Measurements from ENCODE around the gene CST1.
"Not testable (repeated sequence)": the region's sequence is repeated elsewhere in the genome, so short reads cannot be mapped to it uniquely, and the experiment has no call there.

The CST1 gene, protein sequence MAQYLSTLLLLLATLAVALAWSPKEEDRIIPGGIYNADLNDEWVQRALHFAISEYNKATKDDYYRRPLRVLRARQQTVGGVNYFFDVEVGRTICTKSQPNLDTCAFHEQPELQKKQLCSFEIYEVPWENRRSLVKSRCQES

GRCh38 chr20:23750786-23751185, at the start of gene CST1:
Gene CST1 (minus strand): TSS chr20:23750935. CDS start chr20:23750866, 69 bp downstream.
- not testable (repeated sequence) for DNase-seq (ENCODE audit: low read depth)

GRCh38 chr20:23799216-23799847, 48.6 kb upstream of the CST1 start:
- DNase-seq (ENCODE audit: low read depth) = not testable (repeated sequence)

DNA sequence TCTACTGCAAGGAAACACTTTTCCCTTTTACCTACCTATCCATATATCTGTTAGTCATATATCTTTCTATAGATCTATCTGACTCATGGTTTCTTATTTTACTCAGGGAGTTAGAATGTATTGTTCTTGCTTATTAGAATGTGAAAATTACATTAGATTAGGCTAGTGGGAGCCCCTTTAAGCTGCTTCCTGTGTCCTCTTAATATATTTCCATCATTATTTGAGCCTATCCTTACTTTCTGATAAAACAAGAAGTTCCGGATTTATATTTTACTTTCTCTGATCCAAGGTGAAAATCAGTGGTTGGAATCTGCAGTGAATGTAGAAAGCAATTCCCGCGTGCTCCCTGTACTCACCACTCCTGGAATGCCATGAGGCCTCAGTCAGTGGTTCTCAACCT, 44.8 kb upstream of the CST1 start:
- DNase-seq (ENCODE audit: low read depth) = no peak

DNA sequence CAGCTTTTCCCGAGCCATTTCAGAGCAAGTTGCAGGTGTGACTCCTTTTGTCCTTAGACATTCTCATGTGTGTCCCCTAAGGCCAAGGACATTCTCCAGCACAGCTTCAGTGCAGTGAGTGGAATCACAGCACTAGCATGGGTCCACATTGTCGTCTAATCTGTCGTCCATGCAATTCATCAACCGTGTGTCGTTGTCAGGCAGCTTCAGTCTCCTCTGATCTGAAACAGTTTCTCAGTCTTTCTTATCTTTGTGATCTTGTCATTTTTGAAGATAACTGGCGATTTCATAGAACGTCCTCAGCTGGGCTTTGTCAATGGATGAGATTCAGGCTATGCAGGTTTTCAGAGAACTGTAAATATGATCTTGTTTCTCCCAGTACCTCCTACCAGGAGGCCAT, 44.1 kb upstream of the CST1 start:
- DNase-seq (ENCODE audit: low read depth) = no peak

DNA sequence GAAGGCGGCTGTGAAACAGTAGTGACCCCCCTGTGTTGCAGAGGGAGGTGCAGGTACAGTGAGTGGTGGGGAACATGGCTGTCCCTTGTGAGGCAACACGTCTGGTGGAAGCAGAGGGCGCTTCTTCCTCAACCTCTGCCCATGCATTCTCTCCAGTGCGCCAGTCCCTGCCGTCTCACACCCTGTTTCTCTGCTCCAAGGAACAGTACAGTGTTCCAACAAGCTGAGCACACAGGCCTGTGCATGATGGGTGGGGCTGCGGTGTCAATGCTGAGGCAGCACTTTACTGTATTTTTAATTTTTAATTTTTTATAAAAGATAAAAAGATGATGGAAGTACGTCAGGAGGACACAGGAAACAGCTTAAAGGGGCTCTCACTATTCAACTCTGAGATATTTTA, 43.3 kb upstream of the CST1 start:
- DNase-seq (ENCODE audit: low read depth) = no peak

- no peak for DNase-seq (ENCODE audit: low read depth)
Observed at GRCh38 chr20:23783447-23783846, 32.7 kb upstream of the CST1 start.

GRCh38 chr20:23782366-23782983, 31.7 kb upstream of the CST1 start:
- DNase-seq (ENCODE audit: low read depth) = no peak

- not testable (repeated sequence) for DNase-seq (ENCODE audit: low read depth)
Observed at GRCh38 chr20:23778676-23779075, 27.9 kb upstream of the CST1 start.

- DNase-seq (ENCODE audit: low read depth) = not testable (repeated sequence)
Observed at GRCh38 chr20:23777380-23777779, 26.6 kb upstream of the CST1 start.

DNA sequence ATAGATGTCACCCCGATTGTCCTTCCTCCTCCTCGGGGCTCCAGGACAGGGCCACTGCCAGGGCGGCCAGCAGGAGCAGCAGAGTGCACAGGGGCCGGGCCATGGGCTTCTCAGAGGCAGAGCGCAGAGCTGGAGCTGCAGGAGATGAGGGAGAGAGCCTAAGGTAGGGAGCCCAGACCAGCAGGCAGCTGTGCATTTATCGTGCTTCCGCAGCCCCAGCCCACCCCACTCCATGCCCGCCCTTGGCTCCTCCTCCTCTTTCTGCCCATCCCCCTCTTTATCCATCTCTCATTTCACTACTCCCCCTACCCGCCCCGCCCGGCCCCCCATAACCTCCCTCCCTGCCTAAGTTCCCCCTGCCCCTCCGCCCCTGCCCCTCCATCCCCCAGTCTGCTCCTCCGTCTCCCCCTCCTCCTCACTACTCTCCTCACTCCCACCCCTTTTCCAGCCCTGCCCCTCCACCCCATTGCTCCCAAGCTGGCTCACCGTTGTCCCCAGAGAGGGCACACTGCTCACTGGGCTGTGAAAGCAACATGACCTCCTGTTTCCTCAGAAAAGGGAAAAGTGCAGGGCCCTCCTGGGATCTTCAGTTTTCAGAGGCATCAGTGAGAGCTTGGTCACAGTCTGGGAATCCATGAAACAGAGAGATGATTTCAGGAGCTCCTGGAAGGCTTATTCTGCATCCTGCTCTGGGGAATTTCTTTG, 25.5 kb upstream of the CST1 start:
- no peak for DNase-seq (ENCODE audit: low read depth)

GRCh38 chr20:23774081-23774480, 23.3 kb upstream of the CST1 start:
- no peak for DNase-seq (ENCODE audit: low read depth)

DNA sequence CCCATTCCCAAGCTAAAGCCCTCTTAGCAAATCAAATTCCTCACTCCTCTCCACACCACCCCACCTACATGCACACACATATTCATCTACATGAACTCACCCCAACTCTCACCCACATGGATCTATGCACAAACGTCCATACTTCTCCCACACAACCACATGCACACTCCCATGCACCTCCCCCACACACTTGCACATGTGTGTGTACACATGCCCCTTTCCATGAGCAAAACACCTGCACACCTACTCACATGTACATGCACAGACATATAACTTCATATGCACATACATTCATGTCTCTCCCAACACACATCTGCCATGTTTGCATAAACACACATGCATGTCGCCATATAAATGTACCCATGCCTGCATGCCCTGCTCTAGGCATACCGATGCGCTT, 22.8 kb upstream of the CST1 start:
- DNase-seq (ENCODE audit: low read depth) = no peak

GRCh38 chr20:23773127-23773526, 22.4 kb upstream of the CST1 start:
- DNase-seq (ENCODE audit: low read depth) = no peak

DNA sequence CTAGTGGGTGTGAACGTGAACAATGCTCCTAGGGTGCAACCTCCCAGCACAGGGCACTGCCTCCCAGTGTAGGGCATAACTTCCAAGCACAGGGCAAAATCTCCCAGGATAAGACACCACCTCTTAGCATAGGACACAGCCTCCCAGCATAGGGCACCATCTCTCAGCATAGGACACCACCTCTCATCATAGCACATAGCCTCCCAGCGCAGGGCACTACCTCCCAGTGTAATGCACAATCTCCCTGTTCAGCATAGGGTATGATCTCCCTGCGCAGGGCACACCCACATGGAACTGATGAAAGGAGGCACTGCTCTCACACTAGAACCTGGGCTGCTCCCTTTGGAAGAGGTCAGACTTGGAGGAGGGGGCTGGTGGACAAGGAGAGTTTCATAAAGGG, 21.3 kb upstream of the CST1 start:
- no peak for DNase-seq (ENCODE audit: low read depth)

DNA sequence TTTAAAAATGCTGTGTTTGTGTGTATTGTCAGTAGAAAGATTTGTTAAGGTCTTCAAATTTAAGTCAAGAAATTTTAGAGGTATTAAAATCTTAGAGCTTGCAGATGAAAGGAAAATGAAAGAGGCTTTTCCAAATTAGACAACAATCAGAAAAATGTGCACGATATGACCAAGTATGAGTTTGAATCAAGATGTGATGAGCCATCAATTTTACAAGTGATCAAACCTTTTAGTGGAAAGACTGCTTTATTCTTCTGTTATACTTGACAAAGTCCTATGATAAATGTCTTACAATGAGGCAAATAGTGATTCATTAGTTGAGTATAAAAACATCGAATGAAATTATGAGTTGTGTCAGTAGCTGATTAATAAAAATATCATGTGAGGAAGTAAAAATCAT, 19.6 kb upstream of the CST1 start:
- no peak for DNase-seq (ENCODE audit: low read depth)

GRCh38 chr20:23768520-23768919, 17.8 kb upstream of the CST1 start:
- DNase-seq (ENCODE audit: low read depth) = not testable (repeated sequence)

DNA sequence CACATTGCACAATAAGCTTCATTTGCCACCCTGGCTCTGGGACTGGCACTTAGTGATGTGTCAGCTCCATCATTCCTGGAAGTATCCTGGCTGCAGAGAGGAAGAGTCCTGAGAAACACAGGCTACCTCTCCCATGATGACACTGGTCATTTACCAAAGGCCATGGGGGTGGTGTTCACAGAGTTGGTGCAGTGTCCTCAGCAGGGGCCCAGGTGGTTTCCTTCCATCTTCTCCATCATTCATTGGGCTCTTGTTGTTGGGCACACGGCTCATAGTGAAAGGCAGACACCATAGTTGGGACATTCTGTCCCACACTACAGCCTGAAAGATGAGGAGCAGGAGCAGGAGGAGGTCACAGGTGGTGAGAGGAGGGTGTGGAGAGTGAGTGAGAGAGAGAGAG, 15.8 kb upstream of the CST1 start:
- no peak for DNase-seq (ENCODE audit: low read depth)

DNA sequence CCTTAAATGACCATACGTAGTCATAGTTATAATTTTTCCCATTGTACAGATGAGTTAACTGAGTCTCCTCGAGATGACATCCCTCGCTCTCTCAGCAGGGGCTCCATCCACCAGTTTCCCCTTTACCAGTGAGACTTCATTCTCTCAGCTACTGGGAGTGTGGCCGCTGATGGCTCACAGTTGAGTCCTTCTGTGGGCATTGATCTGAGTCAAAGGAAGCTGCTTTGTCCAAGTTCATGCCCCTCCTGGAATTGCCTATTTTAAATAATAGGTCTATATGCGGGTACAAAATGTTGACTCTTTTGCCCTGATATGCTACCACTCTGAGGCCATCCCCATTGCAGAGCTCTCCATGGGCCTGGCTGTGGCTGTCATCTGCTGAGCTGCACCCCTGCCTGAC, 14.8 kb upstream of the CST1 start:
- no peak for DNase-seq (ENCODE audit: low read depth)

- not testable (repeated sequence) for DNase-seq (ENCODE audit: low read depth)
Observed at GRCh38 chr20:23764630-23765029, 13.9 kb upstream of the CST1 start.

DNA sequence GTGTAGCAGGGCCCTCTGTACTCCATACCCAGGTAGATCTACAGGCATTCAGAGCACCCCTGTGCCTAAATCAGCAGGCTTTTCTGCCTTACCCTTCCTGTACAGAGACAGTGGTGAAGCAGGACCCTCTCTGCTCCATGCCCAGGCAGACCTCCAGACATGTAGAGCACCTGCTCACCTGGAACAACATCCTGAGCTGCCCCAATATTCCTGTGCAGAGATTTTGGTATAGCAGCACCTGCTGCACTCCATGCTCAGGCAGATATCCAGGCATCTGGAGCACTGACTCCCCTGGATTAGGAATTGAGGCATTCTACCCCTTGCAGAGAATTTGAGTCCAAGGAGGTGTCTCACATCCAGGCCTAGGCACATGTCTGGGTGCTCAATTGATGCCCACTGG, 12.6 kb upstream of the CST1 start:
- no peak for DNase-seq (ENCODE audit: low read depth)

GRCh38 chr20:23759306-23759940, 8.7 kb upstream of the CST1 start:
- DNase-seq (ENCODE audit: low read depth) = no peak

DNA sequence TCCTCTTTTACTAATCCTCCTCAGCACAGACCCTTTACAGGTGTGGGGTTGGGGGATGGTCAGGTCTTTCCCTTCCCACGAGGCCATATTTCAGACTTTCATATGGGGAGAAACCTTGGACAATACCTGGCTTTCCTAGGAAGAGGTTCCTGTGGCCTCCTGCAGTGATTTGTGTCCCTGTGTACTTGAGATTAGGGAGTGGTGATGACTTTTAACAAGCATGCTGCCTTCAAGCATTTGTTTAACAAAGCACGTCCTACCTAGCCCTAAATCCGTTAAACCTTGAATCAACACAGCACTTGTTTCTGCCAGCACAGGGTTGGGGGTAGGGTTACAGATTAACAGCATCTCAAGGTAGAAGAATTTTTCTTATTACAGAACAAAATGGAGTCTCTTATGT, 6.1 kb upstream of the CST1 start:
- not testable (repeated sequence) for DNase-seq (ENCODE audit: low read depth)

Data from HS-27A (cell line).